ENCODE results near the gene SOSTDC1. TPM values are rescaled to one million over a fixed set of nuclear protein-coding genes. Genes with fewer than 3 reads are reported as not detected.
"Not testable (repeated sequence)": the region's sequence is repeated elsewhere in the genome, so short reads cannot be mapped to it uniquely, and the experiment has no call there.

The SOSTDC1 gene
- polyA plus RNA-seq (2013, experiment 1 of 2; ENCODE audit: insufficient read length): not detected
- polyA plus RNA-seq (2013, experiment 2 of 2; ENCODE audit: insufficient read length): 0.47 TPM

DNA sequence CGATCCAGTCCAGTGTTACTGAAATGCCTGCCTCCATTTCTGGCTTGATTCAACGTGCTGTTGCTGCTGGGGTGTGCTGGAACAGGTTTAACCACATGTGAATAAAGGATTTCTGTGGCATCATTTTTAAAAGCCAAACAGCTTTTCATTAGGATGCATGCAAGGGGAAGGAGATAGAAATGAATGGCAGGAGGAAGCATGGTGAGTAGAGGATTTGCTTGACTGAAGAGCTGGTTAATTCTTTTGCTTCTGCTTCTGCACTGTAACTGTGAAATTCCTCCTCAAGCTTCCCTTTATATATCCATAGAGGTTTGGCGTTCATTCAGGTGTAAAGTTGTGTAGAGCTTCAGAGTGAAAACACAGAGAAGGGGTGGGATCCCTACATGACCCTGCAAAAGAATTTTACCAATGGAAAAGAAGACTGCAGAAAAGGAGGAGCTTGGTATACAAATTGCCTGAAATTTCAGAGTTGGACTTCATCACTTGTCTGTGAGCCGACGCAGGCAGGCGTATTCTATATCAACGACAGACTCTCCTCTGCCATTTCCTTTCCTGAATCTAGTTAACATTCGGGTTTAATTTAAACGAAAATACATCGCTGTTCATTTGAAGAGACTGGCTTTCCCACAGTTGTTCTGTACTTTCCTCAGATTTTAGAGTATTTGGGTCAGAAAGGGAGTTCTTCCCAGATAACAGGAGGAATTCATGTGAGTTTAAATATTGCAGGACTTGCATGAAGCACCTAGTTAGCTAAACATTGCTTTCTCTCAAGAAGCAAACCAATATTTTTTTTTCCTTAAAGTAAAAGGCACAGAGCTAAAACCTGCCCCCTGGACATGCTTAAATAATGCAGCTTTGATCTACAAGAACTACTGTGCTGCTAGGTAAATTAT lies at the start of gene SOSTDC1:
TSS of gene SOSTDC1 (minus strand) at position 270 of the 893 bp plus-strand sequence. CDS start at position 200, 70 bp downstream.
- DNase-seq: no peak

DNA sequence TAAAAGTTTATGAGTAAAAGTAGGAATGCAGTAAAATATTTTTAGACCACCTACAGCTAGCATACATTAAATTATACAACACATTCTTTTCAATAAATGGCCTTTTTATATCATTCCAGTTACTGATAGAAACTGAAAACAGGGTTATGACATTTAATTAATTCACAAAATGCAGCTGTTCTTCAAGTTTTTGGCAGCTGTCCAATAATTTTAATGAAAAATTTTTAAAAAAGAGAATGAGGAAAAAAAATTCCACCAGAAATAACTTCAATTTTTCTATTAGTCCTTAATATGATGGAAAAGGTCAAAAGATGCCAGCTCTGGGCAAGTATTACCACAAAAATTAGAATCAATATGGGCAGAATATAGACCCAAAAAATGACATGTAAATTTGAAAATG lies 49.2 kb upstream of the SOSTDC1 start:
- no peak for DNase-seq

DNA sequence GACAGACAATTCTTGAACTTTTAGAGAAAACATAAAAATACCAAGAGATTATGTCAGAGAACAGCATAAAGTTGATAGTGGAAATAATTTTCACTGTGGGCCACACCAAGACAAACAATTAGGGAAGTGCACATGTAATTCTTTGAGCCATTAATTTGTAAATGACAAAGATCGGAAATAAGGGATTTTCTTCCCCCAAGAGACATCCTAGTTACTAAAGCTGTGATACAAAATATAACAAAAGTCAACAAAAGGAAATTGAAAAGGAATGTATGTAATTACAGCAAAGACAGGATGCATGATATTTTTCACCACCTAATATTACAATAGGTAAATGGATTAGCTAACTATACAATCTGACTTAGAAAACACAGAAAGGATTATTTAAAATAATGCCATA lies 48.7 kb upstream of the SOSTDC1 start:
- no peak for DNase-seq

GRCh38 chr7:16512097-16512496 lies 46.6 kb upstream of the SOSTDC1 start:
- DNase-seq: no peak

DNA sequence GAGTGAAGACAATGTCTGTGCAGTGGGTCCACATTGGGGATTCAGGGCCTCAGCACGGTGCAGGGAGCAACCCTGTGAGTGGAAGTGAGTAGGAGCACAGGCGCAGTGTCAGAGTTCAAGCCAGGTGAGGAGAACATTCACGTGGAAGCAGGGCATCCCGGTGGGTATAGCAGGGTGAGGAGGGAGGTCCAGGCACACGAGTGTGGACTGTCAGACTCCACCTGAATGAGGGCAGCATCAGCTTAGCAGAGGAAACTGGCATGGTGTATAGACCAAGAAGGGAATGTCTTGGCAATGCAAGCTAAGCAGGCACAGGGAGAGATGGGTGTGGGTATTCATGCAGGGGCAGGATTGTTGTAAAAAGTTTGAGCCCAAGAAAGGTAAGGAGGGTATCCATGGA lies 45.8 kb upstream of the SOSTDC1 start:
- no peak for DNase-seq

GRCh38 chr7:16509829-16510228 lies 44.3 kb upstream of the SOSTDC1 start:
- DNase-seq: peak; percentile 22

DNA sequence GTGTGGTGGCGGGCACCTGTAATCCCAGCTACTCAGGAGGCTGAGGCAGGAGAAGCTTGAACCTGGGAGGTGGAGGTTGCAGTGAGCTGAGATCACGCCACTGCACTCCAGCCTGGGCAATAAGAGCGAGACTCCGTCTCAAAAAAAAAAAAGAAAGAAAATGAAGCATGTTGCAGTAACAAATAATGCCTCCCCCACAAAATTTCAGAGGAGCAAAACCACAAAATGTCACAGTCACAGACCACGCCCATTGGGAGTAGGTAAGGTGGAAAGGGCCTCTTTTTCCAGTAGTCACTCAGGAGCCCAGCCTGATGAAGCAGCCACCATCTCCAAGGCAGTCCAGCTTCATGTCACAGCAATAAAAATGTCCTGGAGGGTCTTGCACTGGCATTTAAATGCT lies 40.9 kb upstream of the SOSTDC1 start:
- DNase-seq: not testable (repeated sequence)

- DNase-seq: peak; percentile 81
These were observed 38.5 kb upstream of the SOSTDC1 start for GRCh38 chr7:16504019-16504418.

- DNase-seq: no peak
These were observed 36.8 kb upstream of the SOSTDC1 start for GRCh38 chr7:16502303-16502702.

DNA sequence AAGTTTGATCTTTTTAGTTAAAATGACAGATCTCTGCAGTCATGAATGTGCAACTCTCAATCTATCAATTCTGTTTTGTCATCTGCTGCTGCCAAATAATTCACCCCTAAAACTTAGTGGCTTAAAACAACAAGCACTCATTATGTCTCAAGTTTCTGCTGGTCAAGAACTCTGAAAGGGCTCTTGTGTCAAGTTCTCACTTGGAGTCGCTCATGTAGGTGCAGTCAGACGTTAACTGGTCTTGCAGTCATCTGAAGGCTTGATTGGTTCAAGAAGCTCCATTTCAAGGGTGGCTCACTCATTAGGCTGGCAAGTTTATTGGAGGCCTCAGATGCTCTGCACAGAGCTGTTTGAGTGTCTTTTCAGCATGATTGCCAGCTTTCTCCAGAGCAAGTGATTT lies 32.6 kb upstream of the SOSTDC1 start:
- no peak for DNase-seq

GRCh38 chr7:16494955-16495719 lies 29.6 kb upstream of the SOSTDC1 start:
- DNase-seq: no peak

DNA sequence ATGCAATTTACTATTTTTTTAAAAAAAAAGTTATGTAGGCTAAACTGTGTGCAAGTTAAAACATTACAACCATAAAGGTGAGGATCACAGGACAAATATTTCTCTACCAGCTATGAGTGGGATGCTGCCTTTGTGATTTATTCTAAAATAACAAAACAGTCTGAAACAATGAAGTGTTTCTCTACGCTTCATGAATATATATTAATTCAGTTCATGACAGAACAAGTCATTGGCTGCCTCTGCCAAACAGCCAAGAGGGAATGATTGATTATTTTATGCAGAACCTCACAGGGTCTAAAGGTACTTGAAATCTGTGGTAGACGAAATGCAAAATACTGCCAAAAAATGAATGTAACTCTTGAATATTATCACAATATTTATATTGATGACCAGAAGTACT lies 29.0 kb upstream of the SOSTDC1 start:
- DNase-seq: no peak

- DNase-seq: no peak
These were observed 27.7 kb upstream of the SOSTDC1 start for GRCh38 chr7:16493266-16493665.

DNA sequence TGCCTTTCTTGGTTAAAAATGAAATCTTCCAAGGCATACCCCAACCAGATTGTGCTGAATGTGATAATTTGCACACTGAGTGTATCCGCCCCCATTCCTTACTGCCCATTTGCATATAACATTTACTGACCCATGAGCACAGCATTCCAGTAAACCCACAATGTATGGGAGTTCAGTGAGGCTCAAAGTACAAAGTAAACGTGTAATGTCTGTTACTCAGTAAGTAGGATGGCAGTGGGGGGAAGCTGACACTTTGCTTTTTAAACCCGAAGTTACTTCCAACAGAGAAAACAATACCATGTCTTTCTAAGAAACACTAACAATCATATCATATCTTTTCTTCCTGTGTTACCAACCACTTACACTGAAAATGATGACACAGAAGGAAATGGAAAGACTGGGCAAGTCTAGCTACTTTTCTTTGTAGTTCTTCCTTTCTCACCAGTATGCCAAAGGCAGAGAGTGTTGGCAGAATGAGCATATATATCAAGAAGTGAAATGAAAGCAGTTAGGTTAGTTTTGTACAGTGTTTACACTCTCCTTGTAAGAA lies 27.1 kb upstream of the SOSTDC1 start:
- peak; percentile 35 for DNase-seq

DNA sequence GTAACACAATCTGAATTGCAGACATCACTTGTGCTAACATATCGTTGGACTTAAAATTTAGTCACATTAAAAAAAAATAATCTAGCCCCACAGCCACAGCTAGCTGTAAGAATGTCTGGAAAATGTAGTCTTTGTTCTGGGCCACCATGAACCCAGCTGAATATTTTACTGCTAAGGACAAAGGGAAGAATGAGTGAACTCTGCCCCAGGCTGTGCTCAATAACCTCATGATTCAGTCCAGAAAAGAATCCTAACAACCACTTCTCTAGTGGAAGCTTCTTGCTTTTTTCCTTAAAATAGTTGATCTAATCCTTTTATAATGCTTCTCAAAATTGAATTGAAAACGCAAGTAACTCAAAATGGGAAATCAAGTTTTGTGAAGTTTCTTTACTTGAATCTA lies 25.6 kb upstream of the SOSTDC1 start:
- DNase-seq: no peak

- DNase-seq: no peak
These were observed 19.1 kb upstream of the SOSTDC1 start for GRCh38 chr7:16484453-16485158.

GRCh38 chr7:16479591-16479990 lies 14.1 kb upstream of the SOSTDC1 start:
- DNase-seq: no peak

DNA sequence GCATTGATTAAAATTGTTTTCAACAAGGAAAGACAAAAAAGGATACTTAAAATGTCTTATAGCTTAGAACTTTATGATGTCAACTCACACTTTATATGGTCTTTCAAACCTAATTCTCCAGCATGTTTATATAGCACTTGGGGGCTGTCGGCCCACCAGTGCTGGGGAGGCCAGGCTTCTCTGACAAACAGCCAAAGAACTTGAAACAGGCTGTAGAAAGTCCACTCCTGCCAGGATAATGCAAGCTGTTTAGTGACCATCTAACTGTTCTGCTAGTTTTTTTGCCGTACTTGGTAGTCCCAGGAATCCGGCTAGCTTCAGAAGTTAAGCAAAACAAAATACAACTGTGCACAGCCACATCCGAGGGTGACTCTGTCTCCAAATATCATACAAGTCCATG lies 13.6 kb upstream of the SOSTDC1 start:
- DNase-seq: no peak

GRCh38 chr7:16471933-16472332 lies 6.4 kb upstream of the SOSTDC1 start:
- DNase-seq: no peak

DNA sequence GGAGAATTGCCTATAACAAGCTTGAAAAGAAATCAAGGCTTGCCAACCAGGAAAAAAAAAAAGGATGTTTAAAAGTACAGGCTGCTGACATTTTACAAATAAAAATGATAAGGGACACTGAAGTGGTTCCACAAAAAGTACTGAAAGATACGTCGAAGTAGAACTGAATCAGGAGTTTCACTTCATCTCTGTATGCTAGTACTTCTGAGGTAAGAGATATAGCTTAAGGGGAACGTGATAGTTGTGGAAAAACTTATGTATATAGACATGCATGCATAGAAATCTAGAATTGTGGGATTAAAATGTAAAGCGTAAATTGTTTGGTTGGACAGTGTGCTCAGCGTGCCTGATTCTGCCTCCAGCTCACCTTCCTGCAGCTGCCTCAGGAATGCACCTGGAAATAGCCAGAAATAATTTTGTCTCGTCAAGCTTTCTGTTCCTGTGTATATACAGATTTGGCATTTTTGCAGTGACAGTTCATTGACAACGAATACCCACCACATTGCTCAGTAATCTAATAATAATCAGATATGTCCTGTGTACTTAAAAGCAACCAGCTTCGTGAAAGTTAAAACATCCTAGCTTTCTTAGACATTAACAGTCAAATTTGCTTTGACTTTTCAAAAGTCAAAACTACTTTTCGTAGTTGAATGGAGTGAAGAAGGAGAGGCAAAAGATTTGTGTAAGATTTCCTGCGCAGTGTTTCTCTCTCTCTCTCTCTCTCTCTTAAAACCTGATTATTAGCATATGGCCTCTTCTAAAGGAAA lies 1.4 kb downstream of the SOSTDC1 start:
- no peak for DNase-seq

DNA sequence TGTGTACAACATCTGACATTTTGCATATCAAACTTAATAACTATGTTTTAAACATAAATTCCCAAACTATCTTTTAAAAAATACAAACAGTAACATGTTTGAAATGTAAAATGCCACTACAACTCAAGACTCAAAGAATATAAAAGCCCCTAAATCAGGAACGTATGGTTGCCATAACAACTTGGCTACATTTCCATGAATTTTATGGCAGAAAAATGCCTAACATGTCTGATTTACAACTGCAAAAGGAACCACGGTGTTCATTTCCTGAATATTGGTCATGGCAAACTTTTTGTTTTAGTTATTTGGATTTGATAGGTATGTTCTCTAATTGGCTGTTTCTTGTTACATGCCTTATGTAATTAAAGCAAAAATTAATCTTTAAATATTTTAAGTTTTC lies 2.0 kb downstream of the SOSTDC1 start:
- peak; percentile 27 for DNase-seq

- no peak for DNase-seq
These were observed 3.1 kb downstream of the SOSTDC1 start for GRCh38 chr7:16462431-16462889.
